ENCODE data around the gene ELP2.

ELP2 gene

GRCh38 chr18:36108196-36108595 is 21.5 kb upstream of the ELP2 start:
- no peak for TF ChIP-seq CTCF (IDR thresholded peaks at IDR 0.05)
- H3K4me2 ChIP-seq (ENCODE audit: low read length): no peak overlapping the region
- no peak overlapping the region for H3K4me3 ChIP-seq (ENCODE audit: low read depth, low read length)
- H3K4me1 ChIP-seq: no peaks in the 10 kb centered on the region
- H3K36me3 ChIP-seq (ENCODE audit: control insufficient read depth, insufficient read depth, low read length): no peaks in the 10 kb centered on the region
- no peaks in the 10 kb centered on the region for H3K27me3 ChIP-seq (ENCODE audit: control insufficient read depth, insufficient read depth, low read length)
- no peak overlapping the region for H3K9ac ChIP-seq
- no peaks in the 10 kb centered on the region for H3K79me2 ChIP-seq
- H2AFZ ChIP-seq: no peak overlapping the region
- H3K27ac ChIP-seq: no peak overlapping the region
- H3K9me3 ChIP-seq (ENCODE audit: control insufficient read depth, low read length): no peaks in the 10 kb centered on the region

- Histone ChIP-seq H3K36me3 (ENCODE audit: control insufficient read depth, insufficient read depth, low read length) (no peaks in the 10 kb centered on the region), H3K9me3 (ENCODE audit: control insufficient read depth, low read length) (no peaks in the 10 kb centered on the region), H3K79me2 (no peaks in the 10 kb centered on the region), H2AFZ (no peak overlapping the region), H3K4me3 (ENCODE audit: low read depth, low read length) (no peak overlapping the region), H3K4me1 (no peaks in the 10 kb centered on the region), H3K27me3 (ENCODE audit: control insufficient read depth, insufficient read depth, low read length) (no peaks in the 10 kb centered on the region), H3K4me2 (ENCODE audit: low read length) (no peak overlapping the region), H3K9ac (no peak overlapping the region), H3K27ac (no peak overlapping the region)
- no peak for TF ChIP-seq CTCF (IDR thresholded peaks at IDR 0.05)
Measured at GRCh38 chr18:36108601-36109000, 21.1 kb upstream of the ELP2 start.

GRCh38 chr18:36109737-36110136 is 20.0 kb upstream of the ELP2 start:
- Histone ChIP-seq H3K79me2 (no peaks in the 10 kb centered on the region), H3K27me3 (ENCODE audit: control insufficient read depth, insufficient read depth, low read length) (no peaks in the 10 kb centered on the region), H3K4me3 (ENCODE audit: low read depth, low read length) (no peak overlapping the region), H3K4me2 (ENCODE audit: low read length) (no peak overlapping the region), H2AFZ (no peak overlapping the region), H3K27ac (no peak overlapping the region), H3K9ac (no peak overlapping the region), H3K36me3 (ENCODE audit: control insufficient read depth, insufficient read depth, low read length) (no peaks in the 10 kb centered on the region), H3K9me3 (ENCODE audit: control insufficient read depth, low read length) (no peaks in the 10 kb centered on the region), H3K4me1 (no peaks in the 10 kb centered on the region)
- no peak for TF ChIP-seq CTCF (IDR thresholded peaks at IDR 0.05)

GRCh38 chr18:36112302-36112701 is 17.4 kb upstream of the ELP2 start:
- Histone ChIP-seq H3K27ac (no peak overlapping the region), H3K4me2 (ENCODE audit: low read length) (no peak overlapping the region), H3K9ac (no peak overlapping the region), H3K27me3 (ENCODE audit: control insufficient read depth, insufficient read depth, low read length) (no peaks in the 10 kb centered on the region), H3K36me3 (ENCODE audit: control insufficient read depth, insufficient read depth, low read length) (no peaks in the 10 kb centered on the region), H3K79me2 (no peaks in the 10 kb centered on the region), H3K9me3 (ENCODE audit: control insufficient read depth, low read length) (no peaks in the 10 kb centered on the region), H3K4me1 (no peaks in the 10 kb centered on the region), H3K4me3 (ENCODE audit: low read depth, low read length) (no peak overlapping the region), H2AFZ (no peak overlapping the region)
- no peak for TF ChIP-seq CTCF (IDR thresholded peaks at IDR 0.05)

- Histone ChIP-seq H3K27ac (no peak overlapping the region), H3K36me3 (ENCODE audit: control insufficient read depth, insufficient read depth, low read length) (no peaks in the 10 kb centered on the region), H3K4me1 (no peaks in the 10 kb centered on the region), H3K4me2 (ENCODE audit: low read length) (no peak overlapping the region), H3K27me3 (ENCODE audit: control insufficient read depth, insufficient read depth, low read length) (no peaks in the 10 kb centered on the region), H3K4me3 (ENCODE audit: low read depth, low read length) (no peak overlapping the region), H2AFZ (no peak overlapping the region), H3K79me2 (no peaks in the 10 kb centered on the region), H3K9me3 (ENCODE audit: control insufficient read depth, low read length) (no peaks in the 10 kb centered on the region), H3K9ac (no peak overlapping the region)
- TF ChIP-seq CTCF (IDR thresholded peaks at IDR 0.05): no peak
Measured at GRCh38 chr18:36114251-36114650, 15.4 kb upstream of the ELP2 start.
